Measurements from ENCODE around the gene TP53INP2. TPM values are rescaled to one million over a fixed set of nuclear protein-coding genes. Genes with fewer than 3 reads are reported as not detected.

Gene TP53INP2
- total and polyA plus RNA-seq, 2 of the 8 experiments (the other 6 are each of a cell fraction or from before 2014, with no cell fraction given): 2.4 to 4.8 TPM

GRCh38 chr20:34703424-34704176 is 544 bp upstream of the TP53INP2 start:
- H3K79me1 ChIP-seq (ENCODE audit: low read depth, low read length): no peaks in the 10 kb centered on the region
- H4K20me1 ChIP-seq (replicated peaks in 1 of 2; ENCODE audit: control insufficient read depth in 1 of 2, insufficient read depth in 2 of 2, low read length in 2 of 2): peaks cover 0 to 2% of the 10 kb centered on the region in 2 experiments
- H4K91ac ChIP-seq (replicated peaks; ENCODE audit: insufficient read length, low read length): no peak overlapping the region
- no peak overlapping the region for H2BK20ac ChIP-seq (ENCODE audit: low read length)
- H3K9me3 ChIP-seq (ENCODE audit: insufficient read depth in 2 of 2, low read depth in 1 of 2, low read length in 1 of 2): no peaks in the 10 kb centered on the region
- H3K14ac ChIP-seq (ENCODE audit: insufficient read length): peak overlapping the region; percentile 82
- peaks cover 0 to 13% (median 12%) of the 10 kb centered on the region in 4 experiments; a peak in 6 of 7 replicates for H3K27me3 ChIP-seq (replicated peaks in 1 of 4; ENCODE audit: control insufficient read depth in 3 of 4, extremely low read depth in 1 of 4, insufficient read depth in 3 of 4, low read length in 3 of 4)
- CTCF ChIA-PET (ENCODE audit: partially characterized antibody): interaction anchor here (0.6 to 1.2 kb wide), 5 partner anchors 22 to 391 kb away, joined by 3 to 4 read pairs (median 3); no protein-coding TSS in a partner anchor
- H3K4me2 ChIP-seq (ENCODE audit: insufficient read depth in 1 of 2, low read depth in 2 of 2, low read length in 2 of 2): peak overlapping the region; percentile 96 to 100
- H2BK15ac ChIP-seq (ENCODE audit: low read length): 0 out of 2 replicates have a peak overlapping the region, but pooled peaks have one; percentile 83
- no peak overlapping the region for H2BK5ac ChIP-seq (ENCODE audit: low read depth, low read length)
- H3K9ac ChIP-seq (replicated peaks in 1 of 4; ENCODE audit: extremely low read depth in 1 of 4, low read depth in 3 of 4, low read length in 3 of 4): peak overlapping the region; percentile 32 to 78 (median 36); a peak in 6 of 7 replicates
- WGBS, 2 experiments (ENCODE audit: extremely low coverage in 1 of 2, insufficient coverage in 1 of 2, insufficient read length in 1 of 2, insufficient replicate concordance in 2 of 2, low coverage in 1 of 2, low lambda C conversion rate in 2 of 2, missing lambda C conversion rate in 1 of 2): 6% methylated on average over 29 of the region's 38 CpGs; no CpG with 5 or more reads in 1 of the 2 experiments
- POLR2A ChIA-PET (ENCODE audit: partially characterized antibody): interaction anchor here (1.0 to 1.7 kb wide), 6 partner anchors 9 to 401 kb away, joined by 3 to 8 read pairs (median 3); partner anchors contain the start of genes DYNLRB1 and PIGU
- peaks cover 3% of the 10 kb centered on the region; the same call in 1 of the 2 replicates for H3K23me2 ChIP-seq (ENCODE audit: low read depth, low read length)
- no peak for TF ChIP-seq SIX5 (IDR thresholded peaks at IDR 0.05; ENCODE audit: low read depth, low read length)
- no peak for TF ChIP-seq ZNF274 (IDR thresholded peaks at IDR 0.05; ENCODE audit: borderline replicate concordance, extremely low read depth, low read length)
- TF ChIP-seq EZH2 (IDR thresholded peaks at IDR 0.05; ENCODE audit: low read depth, low read length, severe bottlenecking): peak; percentile 8
- no peak for TF ChIP-seq NRF1 (IDR thresholded peaks at IDR 0.05; ENCODE audit: low read depth, low read length)
- peak; percentile 73 for TF ChIP-seq KDM4A (IDR thresholded peaks at IDR 0.05; ENCODE audit: low read depth, low read length, severe bottlenecking)
- TF ChIP-seq ASH2L (IDR thresholded peaks at IDR 0.05; ENCODE audit: low read length): peak; percentile 45
- 0 out of 2 replicates have a peak, but pooled peaks have one; percentile 1 for TF ChIP-seq RBBP5 (IDR thresholded peaks at IDR 0.05; ENCODE audit: borderline replicate concordance, low read depth, low read length)
- TF ChIP-seq EGR1 (IDR thresholded peaks at IDR 0.05; ENCODE audit: borderline replicate concordance, low read depth, low read length): no peak
- TF ChIP-seq JUN (IDR thresholded peaks at IDR 0.05; ENCODE audit: low read depth, low read length): no peak
- peak in 1 of 2 experiments; percentile 11; a peak in 1 of 3 replicates for TF ChIP-seq POLR2A (IDR thresholded peaks at IDR 0.05; ENCODE audit: control extremely low read depth in 1 of 2, low read depth in 2 of 2, low read length in 2 of 2)
- 0 out of 4 replicates have a peak, but pooled peaks of 1 of the 2 experiments have one; percentile 43 for TF ChIP-seq SIN3A (conservative IDR thresholded peaks at IDR 0.05 in 1 of 2, IDR thresholded peaks at IDR 0.05 in 1 of 2; ENCODE audit: low read depth in 1 of 2, low read length in 2 of 2)
- H3K4ac ChIP-seq (replicated peaks; ENCODE audit: insufficient read length, low read depth, low read length): no peak overlapping the region
- DNase-seq (ENCODE audit: low read depth in 1 of 2, low spot score in 2 of 2) (no peak), FAIRE-seq (no peak)
- no peak overlapping the region for H3K56ac ChIP-seq (replicated peaks; ENCODE audit: insufficient read length, low read depth, low read length)
- no peak overlapping the region for H3K23ac ChIP-seq (ENCODE audit: insufficient read length)
- H2AK5ac ChIP-seq (ENCODE audit: low read depth, low read length): no peak overlapping the region
- H4K8ac ChIP-seq (ENCODE audit: extremely low read depth, insufficient read depth, low read length): no peak overlapping the region; the same call in 1 of the 2 replicates
- no peaks in the 10 kb centered on the region for H3K36me3 ChIP-seq (ENCODE audit: control insufficient read depth in 2 of 4, insufficient read depth in 4 of 4, low read length in 3 of 4)
- 0 out of 2 replicates have a peak overlapping the region, but pooled peaks have one; percentile 80 for H2BK12ac ChIP-seq (ENCODE audit: low read depth, low read length)
- no peak overlapping the region for H3K27ac ChIP-seq (ENCODE audit: low read depth, low read length)
- no peaks in the 10 kb centered on the region for H3K79me2 ChIP-seq (ENCODE audit: control insufficient read depth in 1 of 2, insufficient read depth in 2 of 2, low read length in 2 of 2)
- peak overlapping the region; percentile 24; the same call in 1 of the 2 replicates for H3K18ac ChIP-seq (ENCODE audit: extremely low read depth, low read length)
- H2BK120ac ChIP-seq (replicated peaks; ENCODE audit: low read depth, low read length): no peak overlapping the region
- peaks cover 0 to 9% (median 5%) of the 10 kb centered on the region in 4 experiments; a peak in 4 of 7 replicates for H3K4me1 ChIP-seq (replicated peaks in 1 of 4; ENCODE audit: control insufficient read depth in 3 of 4, insufficient read depth in 4 of 4, low read length in 3 of 4)
- no peak overlapping the region for H4K5ac ChIP-seq (ENCODE audit: insufficient read length, low read depth, low read length)
- H2AFZ ChIP-seq (ENCODE audit: low read length): peak overlapping the region; percentile 87
- peak overlapping the region; percentile 75 to 90 (median 82) for H3K4me3 ChIP-seq (ENCODE audit: extremely low read depth in 1 of 4, insufficient read depth in 2 of 4, low read depth in 3 of 4, low read length in 4 of 4)
